PC-3 (cell line): ENCODE results near the gene IGSF9B. TPM values are rescaled to one million over a fixed set of nuclear protein-coding genes. Genes with fewer than 3 reads are reported as not detected.

Source experiments
- ATAC-seq: fragments of 200-7000 bp; cut with Tn5 transposase; 2 replicates; pipeline ENCODE4 v1.9.1; 2020; ENCODE audit warnings: mild to moderate bottlenecking, moderate library complexity
- BruUV-seq: library from RNA; stranded (reverse); fragments of 400-500 nt; replicated peaks from 2 replicates; lab custom pipeline; 2021; lab: Mats Ljungman, UMichigan
- CTCF ChIA-PET: fragments of 300-600 bp; sonication (Branson Sonifier 250); formaldehyde crosslinking; loops from one replicate; lab custom pipeline; 2022; ENCODE audit warnings: antibody characterized with exemption; lab: Charles Lee
- POLR2A ChIA-PET: fragments of 300-600 bp; sonication (Branson Sonifier 250); formaldehyde crosslinking; loops from one replicate; lab custom pipeline; 2022; ENCODE audit warnings: antibody characterized with exemption; ENCODE audit not compliant: unreplicated experiment; lab: Charles Lee
- DNase-seq: peaks from one replicate; pipeline ENCODE4 v3.0.0-alpha.2; 2015
- H2AFZ ChIP-seq: fragments of 300-600 bp; sonication (generic); 2 replicates; pipeline ENCODE4 v1.6.0; 2016; ENCODE audit warnings: antibody characterized with exemption, low read length
- H3F3A ChIP-seq: fragments of 300-600 bp; sonication (generic); one replicate; pipeline ENCODE4 v1.6.0; 2017; ENCODE audit warnings: antibody characterized with exemption, low read length, control low read depth, mild to moderate bottlenecking; ENCODE audit not compliant: unreplicated experiment
- H3K27ac ChIP-seq: fragments of 300-600 bp; sonication (generic); 2 replicates; pipeline ENCODE4 v1.5.1; 2016; ENCODE audit warnings: mild to moderate bottlenecking, low read length
- H3K27me3 ChIP-seq: fragments of 300-600 bp; sonication (generic); 2 replicates; pipeline ENCODE4 v1.6.1; 2016; ENCODE audit warnings: low read length, mixed read lengths
- H3K36me3 ChIP-seq: fragments of 300-600 bp; sonication (generic); 2 replicates; pipeline ENCODE4 v1.6.1; 2016; ENCODE audit warnings: low read depth, mixed run types, low read length, mixed read lengths
- H3K4me1 ChIP-seq: fragments of 300-600 bp; sonication (generic); 2 replicates; pipeline ENCODE4 v1.5.1; 2016; ENCODE audit warnings: low read length; ENCODE audit not compliant: insufficient read depth
- H3K4me2 ChIP-seq: fragments of 300-600 bp; sonication (generic); 2 replicates; pipeline ENCODE4 v1.6.0; 2016; ENCODE audit warnings: low read length
- H3K4me3 ChIP-seq: fragments of 300-600 bp; sonication (generic); 2 replicates; pipeline ENCODE4 v1.5.1; 2016; ENCODE audit warnings: mild to moderate bottlenecking, low read length, mixed read lengths
- H3K79me2 ChIP-seq: fragments of 300-600 bp; sonication (generic); 2 replicates; pipeline ENCODE4 v1.6.1; 2017; ENCODE audit warnings: low read length, mixed read lengths
- H3K9ac ChIP-seq: fragments of 300-600 bp; sonication (generic); 2 replicates; pipeline ENCODE4 v1.6.0; 2016; ENCODE audit warnings: mild to moderate bottlenecking, low read length
- H3K9me2 ChIP-seq: fragments of 300-600 bp; sonication (generic); replicated peaks from 2 replicates; pipeline ENCODE4 v1.6.1; 2016; ENCODE audit warnings: mixed run types, low read length, mixed read lengths
- H3K9me3 ChIP-seq: fragments of 300-600 bp; sonication (generic); 2 replicates; pipeline ENCODE4 v1.6.1; 2016; ENCODE audit warnings: low read length, mixed read lengths
- H4K20me1 ChIP-seq: fragments of 300-600 bp; sonication (generic); 2 replicates; pipeline ENCODE4 v1.6.1; 2016; ENCODE audit warnings: low read length, mixed read lengths
- CTCF ChIP-seq: fragments of 300-600 bp; sonication (generic); conservative IDR thresholded peaks from 2 replicates; pipeline ENCODE4 v1.5.1; 2017; ENCODE audit warnings: antibody characterized with exemption, low read depth, mild to moderate bottlenecking, low read length
- EZH2 ChIP-seq: fragments of 300-600 bp; sonication (generic); IDR thresholded peaks from one replicate; pipeline ENCODE4 v1.6.1; 2017; ENCODE audit warnings: antibody characterized with exemption, mild to moderate bottlenecking, low read length; ENCODE audit not compliant: unreplicated experiment
- EZH2phosphoT487 ChIP-seq: fragments of 300-600 bp; sonication (generic); IDR thresholded peaks from 2 replicates; pipeline ENCODE4 v1.6.1; 2018; ENCODE audit warnings: mild to moderate bottlenecking, antibody characterized with exemption, low read length, borderline replicate concordance
- intact Hi-C: fragments of 100-400 bp; cut with micrococcal nuclease; formaldehyde crosslinking; loops from 2 replicates; pipeline ENCODE4 v1.9.0; 2023
- total RNA-seq: library from RNA; depleted of rRNA; stranded (reverse); fragments of >200 nt; gene quantifications from 2 replicates; pipeline ENCODE4 v1.2.3, GENCODE V29; 2014

IGSF9B gene
- total RNA-seq, 1 experiment from 2014 or later: 0.58 TPM

GRCh38 chr11:133925756-133926155 is 31.0 kb downstream of the IGSF9B start:
- intact Hi-C loops: loop anchor here (10.0 kb wide), 1 partner anchor 119 kb away; no protein-coding TSS in a partner anchor
- CTCF ChIA-PET: no interaction called here

GRCh38 chr11:133924661-133925060 is 32.1 kb downstream of the IGSF9B start:
- no peak for DNase-seq
- H3K27me3 ChIP-seq: no peaks in the 10 kb centered on the region

More at GRCh38 chr11:133925756-133926155, 31.0 kb downstream of the IGSF9B start:
- POLR2A ChIA-PET: no interaction called here
- BruUV-seq: no TSS peak
- Histone ChIP-seq H3K9me3 (no peaks in the 10 kb centered on the region; the same call in 1 of the 2 replicates), H3K27me3 (no peaks in the 10 kb centered on the region), H3K9ac (no peak overlapping the region), H3K4me3 (no peak overlapping the region), H3K4me1 (peaks cover 10% of the 10 kb centered on the region), H4K20me1 (no peaks in the 10 kb centered on the region), H3F3A (no peaks in the 10 kb centered on the region), H3K4me2 (no peak overlapping the region), H2AFZ (no peak overlapping the region), H3K79me2 (no peaks in the 10 kb centered on the region), H3K9me2 (no peaks in the 10 kb centered on the region), H3K27ac (no peak overlapping the region), H3K36me3 (no peaks in the 10 kb centered on the region)
- ATAC-seq (no peak), DNase-seq (no peak)
- TF ChIP-seq CTCF (no peak), EZH2phosphoT487 (no peak), EZH2 (no peak)

More at GRCh38 chr11:133924661-133925060, 32.1 kb downstream of the IGSF9B start:
- H3F3A ChIP-seq: no peaks in the 10 kb centered on the region
- intact Hi-C loops: loop anchor here (10.0 kb wide), 1 partner anchor 120 kb away; no protein-coding TSS in a partner anchor
- BruUV-seq: no TSS peak
- H4K20me1 ChIP-seq: no peaks in the 10 kb centered on the region
- no peaks in the 10 kb centered on the region; the same call in 1 of the 2 replicates for H3K9me3 ChIP-seq
- TF ChIP-seq EZH2: no peak
- TF ChIP-seq EZH2phosphoT487: no peak
- TF ChIP-seq CTCF: no peak
- CTCF ChIA-PET: no interaction called here
- no peak overlapping the region for H3K4me2 ChIP-seq
- no peak for ATAC-seq
- no peaks in the 10 kb centered on the region for H3K36me3 ChIP-seq
- H3K79me2 ChIP-seq: no peaks in the 10 kb centered on the region
- H3K4me1 ChIP-seq: peaks cover 10% of the 10 kb centered on the region
- no peak overlapping the region for H2AFZ ChIP-seq
- no peaks in the 10 kb centered on the region for H3K9me2 ChIP-seq
- POLR2A ChIA-PET: no interaction called here
- no peak overlapping the region for H3K27ac ChIP-seq
- H3K9ac ChIP-seq: no peak overlapping the region
- H3K4me3 ChIP-seq: no peak overlapping the region
